ENCODE data around the gene HSPA1L. TPM values are rescaled to one million over a fixed set of nuclear protein-coding genes. Genes with fewer than 3 reads are reported as not detected.

HSPA1L gene
- total and polyA plus RNA-seq, 2 donors (not counting 1 experiment from before 2014, with no cell fraction given): 0.81 to 2.0 TPM

GRCh38 chr6:31780507-31781243, 34.4 kb downstream of the HSPA1L start:
- no peak overlapping the region for H3K4me3 Mint-ChIP-seq

More at GRCh38 chr6:31780507-31781243, 34.4 kb downstream of the HSPA1L start:
- H3K9me3 ChIP-seq (ENCODE audit: control extremely low read depth in 1 of 3, control insufficient read depth in 2 of 3, insufficient read depth in 1 of 3, low read length in 2 of 3): no peaks in the 10 kb centered on the region
- 90% methylated on average over 16 of the region's 20 CpGs for WGBS (ENCODE audit: insufficient coverage)
- H3K79me2 ChIP-seq (ENCODE audit: control insufficient read depth, insufficient read depth, low read length): peaks cover 18% of the 10 kb centered on the region
- no peaks in the 10 kb centered on the region for H3K9me3 Mint-ChIP-seq (ENCODE audit: insufficient read depth)
- H4K20me1 ChIP-seq (ENCODE audit: control insufficient read depth, insufficient read depth, low read length, poor library complexity, severe bottlenecking): no peaks in the 10 kb centered on the region
- H3K27me3 ChIP-seq (replicated peaks in 1 of 4; ENCODE audit: control extremely low read depth in 1 of 4, control insufficient read depth in 3 of 4, insufficient read depth in 4 of 4, low read length in 3 of 4): no peaks in the 10 kb centered on the region
- TF ChIP-seq EZH2 (IDR thresholded peaks at IDR 0.05; ENCODE audit: borderline replicate concordance, insufficient read depth, low read depth, low read length, poor library complexity, severe bottlenecking) (no peak), CTCF (IDR thresholded peaks at IDR 0.05) (no peak)
- H3K36me3 ChIP-seq (replicated peaks in 1 of 2; ENCODE audit: control extremely low read depth in 1 of 2, control insufficient read depth in 1 of 2, extremely low read depth in 1 of 2, insufficient read depth in 2 of 2, low read length in 1 of 2): peaks cover 0 to 70% of the 10 kb centered on the region in 2 experiments
- no peaks in the 10 kb centered on the region for H3K27me3 Mint-ChIP-seq
- no peak overlapping the region for H2AFZ ChIP-seq (ENCODE audit: insufficient read depth, low read depth, low read length, poor library complexity, severe bottlenecking)
- intact Hi-C loops (cut with micrococcal nuclease): no loop called here
- H3K4me1 Mint-ChIP-seq: peaks cover 19% of the 10 kb centered on the region
- ChIA-PET POLR2A (interaction anchor here (1.0 kb wide), 1 partner anchor 49 kb away, joined by 9 read pairs; no protein-coding TSS in a partner anchor), CTCF (no interaction called here)
- no peak for DNase-seq
- H3K4me1 ChIP-seq (ENCODE audit: control insufficient read depth in 2 of 2, insufficient read depth in 2 of 2, low read length in 2 of 2): peaks cover 15 to 21% of the 10 kb centered on the region in 2 donors
- no peak overlapping the region for H3K4me3 ChIP-seq (ENCODE audit: control extremely low read depth in 1 of 5, extremely low read depth in 1 of 5, insufficient read depth in 1 of 5, low read depth in 2 of 5, low read length in 4 of 5)
- no peak overlapping the region for H3K27ac ChIP-seq (ENCODE audit: low read length in 2 of 2)
- no peak overlapping the region for H3K4me2 ChIP-seq (replicated peaks; ENCODE audit: low read depth, low read length, poor library complexity, severe bottlenecking)
- ATAC-seq (ENCODE audit: low read depth): no peak
- H3K9ac ChIP-seq (ENCODE audit: low read length): no peak overlapping the region
- no peak overlapping the region for H3K27ac Mint-ChIP-seq
